GM18526 (cell line): ENCODE results near the gene MYOM3.

Source experiments
- POLR2A ChIP-seq: IDR thresholded peaks from 3 replicates; pipeline ENCODE4 v1.6.1; 2011; ENCODE audit not compliant: insufficient read length; ENCODE audit errors: extremely low read depth

Gene MYOM3

GRCh38 chr1:24123611-24124010 lies 11.7 kb upstream of the MYOM3 start:
- no peak for TF ChIP-seq POLR2A

GRCh38 chr1:24122776-24123175 lies 10.8 kb upstream of the MYOM3 start:
- no peak for TF ChIP-seq POLR2A

DNA sequence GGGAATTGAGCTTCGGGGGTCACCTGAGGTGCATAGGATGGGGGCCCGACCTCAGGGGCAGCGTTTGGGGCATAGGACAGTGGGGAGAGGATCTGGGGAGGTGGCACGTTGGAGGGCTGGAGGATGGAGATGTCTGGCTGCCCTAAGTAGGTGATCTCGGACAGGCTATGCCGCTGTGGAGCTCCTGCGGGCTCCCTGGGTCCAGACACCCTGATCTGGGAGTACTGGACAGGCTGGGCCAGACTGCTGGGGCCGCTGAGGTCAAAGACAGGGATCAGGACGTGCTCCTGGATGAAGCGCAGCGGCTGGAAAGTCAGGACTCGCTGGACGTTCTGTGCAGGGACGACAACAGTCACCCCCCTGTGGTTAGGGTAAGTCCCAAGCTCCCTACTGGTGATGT lies 9.5 kb upstream of the MYOM3 start:
- no peak for TF ChIP-seq POLR2A

- TF ChIP-seq POLR2A, result no peak
Observed at GRCh38 chr1:24120965-24121364, 9.0 kb upstream of the MYOM3 start.

GRCh38 chr1:24119859-24120756 lies 8.2 kb upstream of the MYOM3 start:
- no peak for TF ChIP-seq POLR2A

GRCh38 chr1:24119489-24119858 lies 7.5 kb upstream of the MYOM3 start:
- no peak for TF ChIP-seq POLR2A

DNA sequence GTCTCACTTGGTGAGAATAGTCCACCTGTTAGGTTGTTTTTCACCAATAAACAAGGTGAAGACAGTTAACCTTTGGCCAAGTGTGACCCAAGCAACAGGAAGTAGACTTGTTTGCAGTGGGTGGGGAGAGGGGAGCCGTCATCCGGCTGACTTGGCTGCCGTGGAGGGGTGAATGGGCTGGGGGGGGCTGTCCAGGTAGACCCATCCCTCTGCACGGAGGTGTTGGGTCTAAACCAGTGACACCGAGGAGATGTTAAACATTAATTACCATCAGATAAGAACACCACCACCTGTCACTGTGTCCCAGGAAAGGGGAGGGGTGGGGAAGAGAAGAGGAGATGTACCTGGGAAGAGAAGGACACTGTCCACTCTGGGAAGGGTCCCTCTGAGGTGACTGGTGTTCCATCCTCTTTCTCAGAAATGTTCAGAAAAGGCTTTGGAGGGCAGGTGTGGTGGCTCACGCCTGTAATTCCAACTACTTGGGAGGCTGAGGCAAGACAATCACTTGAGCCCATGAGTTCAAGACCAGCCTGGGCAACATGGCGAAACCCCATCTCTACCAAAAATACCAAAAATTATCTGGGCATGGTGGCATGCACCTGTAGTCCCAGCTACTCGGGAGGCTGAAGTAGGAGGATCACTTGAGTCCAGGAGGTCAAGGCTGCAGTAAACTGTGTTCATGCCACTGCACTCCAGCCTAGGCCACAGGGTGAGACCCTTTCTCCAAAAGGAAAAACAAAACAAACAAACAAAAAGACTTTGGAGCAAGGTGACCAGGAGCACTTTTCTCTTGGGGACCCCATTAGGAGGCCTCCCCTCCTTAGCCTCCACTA lies 6.7 kb upstream of the MYOM3 start:
- TF ChIP-seq POLR2A, result no peak

- no peak for TF ChIP-seq POLR2A
Observed at GRCh38 chr1:24117722-24118409, 5.9 kb upstream of the MYOM3 start.

GRCh38 chr1:24117132-24117531 lies 5.2 kb upstream of the MYOM3 start:
- no peak for TF ChIP-seq POLR2A

DNA sequence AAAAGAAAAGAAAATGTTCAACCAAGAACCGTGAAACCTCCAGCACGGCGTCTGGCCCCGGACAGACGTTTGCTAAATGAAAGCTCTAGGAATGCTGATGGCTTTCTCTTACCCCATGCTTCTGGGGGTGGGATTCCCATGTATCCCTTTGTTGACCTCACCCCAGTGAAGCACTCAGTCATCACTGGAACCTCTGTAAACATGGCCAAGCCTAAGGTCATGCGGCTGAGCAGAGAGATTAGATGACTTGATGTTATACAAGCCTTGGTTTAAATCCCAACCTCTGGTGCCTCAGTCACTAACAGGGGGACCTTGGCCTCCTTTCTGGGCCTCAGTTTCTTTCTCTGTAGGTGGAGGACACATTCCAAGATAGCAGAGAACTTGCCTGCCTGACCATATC lies 2.8 kb upstream of the MYOM3 start:
- TF ChIP-seq POLR2A, result no peak

DNA sequence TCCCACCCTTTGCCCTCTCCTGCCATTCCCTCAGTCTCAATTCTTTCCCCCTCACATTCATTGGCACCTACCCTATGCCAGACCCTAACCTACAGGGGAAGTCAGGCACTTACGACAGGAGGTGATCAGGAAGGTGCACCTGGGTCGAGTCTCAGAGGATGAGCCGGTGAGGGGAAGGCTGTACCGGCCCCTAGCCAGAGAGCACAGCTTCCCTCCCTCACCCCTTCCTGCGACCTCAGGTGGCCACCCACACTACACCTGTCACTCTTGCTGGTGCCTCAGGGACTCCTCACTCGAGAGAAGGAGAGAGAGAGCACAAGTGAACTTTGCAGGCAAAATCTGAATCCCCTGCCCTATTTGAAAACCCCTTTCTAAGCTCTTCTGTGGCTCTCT lies 1.7 kb upstream of the MYOM3 start:
- no peak for TF ChIP-seq POLR2A

DNA sequence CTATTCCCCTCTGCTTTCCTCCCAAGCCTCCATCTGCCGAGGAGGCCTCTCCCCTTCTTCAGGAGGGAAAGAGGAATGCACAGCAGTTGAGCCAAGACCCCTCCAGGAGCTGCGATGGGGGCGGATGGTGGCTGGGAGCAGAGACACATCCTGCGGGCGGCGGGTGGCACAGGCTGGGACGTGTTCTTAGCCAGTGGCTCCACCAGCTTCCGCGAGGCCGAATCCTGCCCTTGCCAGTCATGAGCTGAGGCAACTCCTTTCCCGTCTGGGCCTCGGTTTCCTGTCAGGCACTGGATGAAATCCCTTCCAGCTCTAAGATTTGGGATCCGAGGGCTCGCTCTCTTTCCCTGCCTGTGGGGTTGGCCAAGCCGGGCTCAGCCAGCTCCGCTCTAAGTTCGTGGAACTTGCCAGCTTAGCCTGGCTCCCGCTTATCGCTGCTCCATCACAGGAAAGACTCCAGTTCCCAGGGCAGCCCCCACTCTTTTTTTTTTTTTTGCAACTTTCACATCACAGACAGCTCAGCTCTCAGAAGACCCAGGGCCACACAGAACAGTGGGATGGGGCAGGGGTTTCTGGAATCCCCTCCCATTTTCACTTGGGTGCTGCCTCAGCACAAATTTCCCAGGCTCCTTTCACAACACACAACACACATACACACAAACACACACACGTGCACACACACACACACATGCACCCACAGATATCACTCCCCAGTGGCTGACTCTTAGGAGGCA lies 506 bp downstream of the MYOM3 start:
- no peak for TF ChIP-seq POLR2A

DNA sequence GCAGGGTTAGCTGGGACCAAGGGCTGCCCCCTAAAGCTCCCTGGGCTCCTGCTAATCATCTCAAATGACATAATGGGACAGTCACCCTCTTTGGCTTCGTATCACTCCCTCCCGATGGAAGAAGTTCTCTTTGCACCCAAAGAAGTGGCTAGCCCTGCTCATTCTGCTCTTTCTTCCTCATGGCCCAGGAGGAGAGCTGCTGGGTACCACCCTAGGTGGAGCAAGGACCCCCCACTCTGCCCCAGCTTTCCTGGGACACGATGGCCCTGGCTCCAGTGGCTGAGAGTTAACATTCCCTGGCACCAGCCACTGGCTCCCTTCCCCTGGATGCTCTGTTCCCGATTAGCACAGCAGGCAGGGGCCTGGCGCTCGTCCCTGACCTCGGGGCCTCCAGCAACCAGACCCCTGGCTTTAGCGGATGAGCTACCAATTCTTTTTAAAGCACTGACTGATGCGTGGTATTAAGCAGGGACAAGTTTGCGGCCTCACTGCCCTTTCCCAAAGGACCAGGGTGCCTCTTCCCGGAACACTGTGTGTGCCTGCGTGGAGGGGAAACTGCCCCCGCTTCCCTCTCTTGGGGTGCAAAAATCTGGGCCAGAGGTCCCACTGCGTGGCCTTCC lies 1.2 kb downstream of the MYOM3 start:
- TF ChIP-seq POLR2A, result no peak

DNA sequence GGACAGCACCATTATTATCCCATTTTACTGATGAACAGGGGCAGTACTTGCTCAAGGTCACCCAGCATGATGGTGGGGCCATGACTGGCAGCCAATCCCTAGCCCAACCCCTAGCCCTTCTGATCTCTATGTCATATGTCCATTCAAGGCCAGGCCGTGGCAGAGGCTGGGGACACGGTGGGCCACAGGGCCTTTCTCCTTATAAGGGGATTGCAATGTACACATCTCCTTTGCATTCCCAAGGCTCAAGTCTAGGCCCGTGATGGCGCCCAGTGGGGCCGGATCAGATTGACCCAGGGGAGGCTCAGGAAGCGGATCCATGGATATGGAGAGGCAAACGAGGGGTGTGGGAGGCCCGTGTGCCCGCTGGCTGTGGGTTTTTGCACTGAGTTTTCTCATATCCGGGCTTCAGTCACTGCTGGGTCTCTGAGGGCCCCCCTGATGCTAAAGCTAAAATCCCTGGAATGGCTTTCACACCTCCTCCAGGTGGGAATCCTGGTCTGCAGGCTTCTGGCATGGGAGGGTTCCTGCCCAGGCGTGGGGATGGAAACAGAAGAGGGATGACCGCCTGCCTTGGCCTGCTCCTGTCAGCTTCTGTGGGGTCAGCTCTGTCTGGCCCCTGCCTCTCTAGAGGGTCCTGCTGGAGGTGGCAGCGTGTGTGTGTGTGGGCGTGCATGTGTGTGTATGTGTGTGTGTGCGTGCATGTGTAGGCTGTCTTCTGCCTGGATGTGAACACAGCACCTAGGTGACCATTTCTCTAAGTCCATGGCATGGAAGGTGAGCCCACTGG lies 2.1 kb downstream of the MYOM3 start:
- no peak for TF ChIP-seq POLR2A
